Mononuclear cell (primary cell): Measurements from ENCODE around the gene NRF1. TPM values are rescaled to one million over a fixed set of nuclear protein-coding genes. Genes with fewer than 3 reads are reported as not detected.
"Not testable (repeated sequence)": the region's sequence is repeated elsewhere in the genome, so short reads cannot be mapped to it uniquely, and the experiment has no call there.

Source experiments
- H3K27me3 ChIP-seq: 2 replicates; pipeline ENCODE4 v1.6.0; 2011; ENCODE audit warnings: low read length, control low read depth; ENCODE audit not compliant: insufficient read depth
- H3K4me1 ChIP-seq: 2 replicates; pipeline ENCODE4 v1.5.1; 2011; ENCODE audit warnings: mild to moderate bottlenecking, low read length, control low read depth; ENCODE audit not compliant: insufficient read depth
- H3K4me3 ChIP-seq: 2 replicates; pipeline ENCODE4 v1.5.1; 2011; ENCODE audit warnings: mild to moderate bottlenecking, low read length, moderate library complexity
- H3K9me3 ChIP-seq: 2 replicates; pipeline ENCODE4 v1.5.1; 2011; ENCODE audit warnings: low read depth, mild to moderate bottlenecking, control low read depth, low read length
- total RNA-seq: library from RNA; depleted of rRNA; stranded (reverse); fragments of >200 nt; gene quantifications from one replicate; pipeline ENCODE4 v1.2.3, GENCODE V29; 2012

NRF1 gene
- 34.5 TPM for total RNA-seq

DNA sequence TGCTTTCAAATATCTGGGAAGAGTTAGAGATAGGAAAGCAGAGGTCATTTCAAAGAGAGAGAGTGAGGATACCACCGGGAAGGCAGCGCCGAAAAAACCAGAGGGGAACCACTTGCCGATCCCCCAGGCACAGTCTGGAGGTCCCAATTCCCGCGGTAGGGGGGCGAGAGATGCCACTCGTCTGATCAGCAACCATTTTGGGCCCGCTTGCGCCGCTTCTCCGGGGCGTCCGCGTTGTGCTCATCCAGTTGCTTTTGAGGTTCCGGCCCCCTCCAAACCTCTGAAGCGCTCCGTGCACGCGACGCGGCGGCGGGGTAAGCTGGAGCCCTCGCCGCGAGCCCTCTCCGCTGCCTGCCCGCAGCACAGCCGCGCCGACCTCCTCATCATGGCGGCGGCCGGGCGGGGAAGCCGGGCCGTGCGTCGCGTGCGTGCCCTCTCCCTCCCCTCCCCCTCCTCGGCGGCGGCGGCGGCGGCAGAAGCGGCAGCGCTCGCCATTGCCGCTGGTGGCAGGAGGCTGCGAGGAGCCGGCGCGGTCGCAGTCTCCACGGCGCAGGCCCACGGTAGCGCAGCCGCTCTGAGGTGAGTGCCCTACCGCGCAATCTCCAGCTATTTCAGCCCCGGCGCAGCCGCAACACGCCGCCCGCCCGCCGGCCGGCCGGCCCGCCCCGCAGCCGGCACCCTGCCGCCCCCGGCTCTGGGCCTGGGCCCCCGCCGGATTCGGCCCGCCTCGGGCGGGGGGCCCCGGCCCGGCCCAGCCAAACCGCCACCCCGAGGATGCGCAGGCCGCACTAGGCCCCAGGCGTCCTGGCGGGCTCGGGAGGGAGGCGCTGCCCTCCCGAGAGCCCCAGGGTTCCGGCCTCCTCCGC lies at the start of gene NRF1:
Gene NRF1 (plus strand): TSS at position 475 of the 866 bp plus-strand sequence. CDS start 45,632 bp downstream, outside the sequence.
- Histone ChIP-seq H3K4me1 (peaks cover 75% of the 10 kb centered on the region), H3K9me3 (no peaks in the 10 kb centered on the region), H3K27me3 (no peaks in the 10 kb centered on the region), H3K4me3 (peak within 1 kb of the TSS; percentile 96)

- peaks cover 24% of the 10 kb centered on the region for H3K4me1 ChIP-seq
- not testable (repeated sequence) for H3K27me3 ChIP-seq, H3K4me3 ChIP-seq, H3K9me3 ChIP-seq
Observed at GRCh38 chr7:129566323-129566722, 45.2 kb upstream of the NRF1 start.

GRCh38 chr7:129567377-129567776 lies 44.1 kb upstream of the NRF1 start:
- H3K27me3 ChIP-seq = no peaks in the 10 kb centered on the region
- no peak overlapping the region for H3K4me3 ChIP-seq

DNA sequence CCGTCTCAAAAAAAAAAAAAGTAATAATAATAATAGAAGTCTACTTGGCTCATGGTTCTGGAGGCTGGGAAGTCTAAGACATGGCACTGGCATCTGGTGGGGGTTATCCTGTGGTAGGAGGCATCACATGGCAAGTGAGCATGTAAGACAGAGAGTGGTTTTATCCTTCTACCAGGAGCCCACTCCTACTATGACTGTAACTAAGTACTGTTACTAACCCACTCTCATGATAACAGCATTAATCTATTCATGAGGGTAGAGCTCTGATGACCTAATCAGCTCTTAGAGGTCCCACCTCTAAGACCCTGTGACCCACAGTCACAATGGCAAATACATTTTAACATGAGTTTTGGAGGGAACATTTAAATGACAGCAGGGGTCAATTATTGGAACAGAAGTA lies 43.3 kb upstream of the NRF1 start:
- H3K9me3 ChIP-seq = no peaks in the 10 kb centered on the region
- H3K4me3 ChIP-seq = no peak overlapping the region
- H3K27me3 ChIP-seq = no peaks in the 10 kb centered on the region
- peaks cover 10% of the 10 kb centered on the region for H3K4me1 ChIP-seq

More at GRCh38 chr7:129567377-129567776, 44.1 kb upstream of the NRF1 start:
- Histone ChIP-seq H3K4me1 (peaks cover 13% of the 10 kb centered on the region), H3K9me3 (no peaks in the 10 kb centered on the region)

GRCh38 chr7:129569326-129569725 lies 42.2 kb upstream of the NRF1 start:
- Histone ChIP-seq H3K4me1 (peaks cover 10% of the 10 kb centered on the region), H3K9me3 (no peaks in the 10 kb centered on the region), H3K27me3 (no peaks in the 10 kb centered on the region), H3K4me3 (no peak overlapping the region)

DNA sequence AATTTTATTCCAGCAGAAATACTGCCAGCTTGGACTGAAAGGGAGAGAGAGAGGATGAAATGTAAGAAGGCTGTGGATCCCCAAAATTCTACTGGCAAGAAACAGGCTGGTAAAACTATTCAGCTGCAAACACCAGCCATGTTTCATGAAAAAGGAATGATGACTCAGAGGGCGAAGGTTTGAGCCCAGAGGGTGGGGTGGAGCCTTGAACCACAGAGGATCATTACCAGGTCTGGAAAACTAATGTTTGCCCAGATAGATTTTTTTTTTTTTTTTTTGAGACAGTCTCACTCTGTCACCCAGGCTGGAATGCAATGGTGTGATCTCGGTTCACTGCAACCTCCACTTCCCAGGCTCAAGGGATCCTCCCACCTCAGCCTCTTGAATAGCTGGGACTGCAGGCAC lies 41.7 kb upstream of the NRF1 start:
- H3K4me3 ChIP-seq = no peak overlapping the region
- H3K27me3 ChIP-seq = no peaks in the 10 kb centered on the region
- no peaks in the 10 kb centered on the region for H3K9me3 ChIP-seq
- peaks cover 10% of the 10 kb centered on the region for H3K4me1 ChIP-seq

GRCh38 chr7:129571201-129571600 lies 40.3 kb upstream of the NRF1 start:
- H3K9me3 ChIP-seq = no peaks in the 10 kb centered on the region
- no peaks in the 10 kb centered on the region for H3K27me3 ChIP-seq
- no peak overlapping the region for H3K4me3 ChIP-seq
- H3K4me1 ChIP-seq = peaks cover 4% of the 10 kb centered on the region

DNA sequence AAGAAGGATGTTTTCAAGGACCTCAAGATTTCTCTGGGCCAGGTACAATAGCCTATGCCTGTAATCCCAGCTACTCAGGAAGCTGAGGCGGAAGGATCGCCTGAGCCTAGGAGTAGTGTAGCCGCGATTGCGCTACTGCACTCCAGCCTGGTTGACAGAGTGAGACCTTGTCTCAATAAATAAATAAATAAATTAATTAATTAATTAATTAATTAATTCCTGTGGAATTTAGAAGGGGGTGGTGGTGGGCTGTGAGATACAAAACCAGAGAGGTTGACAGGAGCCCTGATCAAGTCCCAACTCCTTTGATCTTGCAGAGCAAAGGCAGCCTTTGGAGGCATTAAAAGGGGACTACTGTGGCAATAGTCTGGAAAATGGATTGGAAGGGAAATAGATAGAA lies 39.3 kb upstream of the NRF1 start:
- H3K9me3 ChIP-seq = no peaks in the 10 kb centered on the region
- no peaks in the 10 kb centered on the region for H3K27me3 ChIP-seq
- no peak overlapping the region for H3K4me3 ChIP-seq
- H3K4me1 ChIP-seq = no peaks in the 10 kb centered on the region

DNA sequence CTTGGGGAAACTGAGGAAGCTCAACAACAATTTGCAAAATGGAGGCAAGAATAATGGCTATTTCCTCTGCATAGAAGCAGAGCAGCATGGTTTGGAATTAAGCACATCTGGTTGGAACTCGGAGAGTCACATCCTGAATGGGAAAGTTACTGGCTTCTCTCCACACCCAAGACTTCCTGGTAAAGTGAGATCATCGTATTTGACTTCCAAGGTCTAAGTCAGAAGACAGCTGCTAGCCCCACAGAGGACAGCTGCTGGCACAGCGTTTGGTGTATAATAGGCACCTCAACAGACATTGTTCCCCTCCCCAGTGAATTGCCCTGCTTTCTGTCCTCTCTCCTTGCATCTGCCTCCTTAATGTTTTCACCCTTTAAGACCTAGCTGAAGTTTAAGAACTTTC lies 37.0 kb upstream of the NRF1 start:
- peaks cover 5% of the 10 kb centered on the region for H3K9me3 ChIP-seq
- H3K4me1 ChIP-seq = no peaks in the 10 kb centered on the region
- no peak overlapping the region for H3K4me3 ChIP-seq
- no peaks in the 10 kb centered on the region for H3K27me3 ChIP-seq

DNA sequence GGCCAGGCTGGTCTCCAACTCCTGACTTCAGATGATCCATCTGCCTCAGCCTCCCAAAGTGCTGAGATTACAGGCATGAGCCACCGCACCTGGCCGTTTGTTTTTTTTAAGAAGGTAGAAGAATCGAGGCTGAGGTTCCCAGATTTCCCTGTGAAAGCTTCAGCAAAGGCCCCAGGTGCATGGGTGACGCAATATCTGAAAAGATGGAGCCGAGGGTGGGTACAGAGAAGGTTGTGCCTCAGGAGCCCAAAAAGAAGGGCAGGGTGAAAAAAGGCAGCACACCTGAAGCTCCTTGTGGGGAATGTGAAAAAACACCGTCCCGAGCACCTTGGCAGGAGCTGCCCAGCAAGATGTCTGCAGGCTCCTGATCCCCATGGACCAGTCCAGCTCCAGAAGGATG lies 35.8 kb upstream of the NRF1 start:
- Histone ChIP-seq H3K9me3 (peaks cover 5% of the 10 kb centered on the region), H3K4me1 (no peaks in the 10 kb centered on the region), H3K4me3 (no peak overlapping the region), H3K27me3 (no peaks in the 10 kb centered on the region)

DNA sequence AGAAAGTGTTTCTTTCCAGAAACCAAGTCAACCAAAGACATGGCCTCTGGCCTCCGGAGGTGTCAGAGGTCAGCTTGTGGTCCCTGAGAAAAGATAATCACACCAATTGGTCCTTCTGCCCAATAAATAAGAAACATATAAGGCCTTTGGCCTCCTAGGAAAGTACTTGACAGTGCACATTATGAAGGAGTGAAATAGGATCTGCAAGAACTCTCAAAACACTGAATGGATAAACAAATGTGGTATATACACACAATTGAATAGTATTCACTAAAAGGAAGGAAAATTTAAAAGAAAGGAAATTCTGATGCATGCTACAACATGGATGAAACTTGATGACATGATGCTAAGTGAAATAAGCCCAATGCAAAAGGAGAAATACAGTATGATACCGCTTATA lies 35.4 kb upstream of the NRF1 start:
- Histone ChIP-seq H3K4me3 (no peak overlapping the region), H3K4me1 (no peaks in the 10 kb centered on the region), H3K9me3 (peaks cover 5% of the 10 kb centered on the region), H3K27me3 (no peaks in the 10 kb centered on the region)

DNA sequence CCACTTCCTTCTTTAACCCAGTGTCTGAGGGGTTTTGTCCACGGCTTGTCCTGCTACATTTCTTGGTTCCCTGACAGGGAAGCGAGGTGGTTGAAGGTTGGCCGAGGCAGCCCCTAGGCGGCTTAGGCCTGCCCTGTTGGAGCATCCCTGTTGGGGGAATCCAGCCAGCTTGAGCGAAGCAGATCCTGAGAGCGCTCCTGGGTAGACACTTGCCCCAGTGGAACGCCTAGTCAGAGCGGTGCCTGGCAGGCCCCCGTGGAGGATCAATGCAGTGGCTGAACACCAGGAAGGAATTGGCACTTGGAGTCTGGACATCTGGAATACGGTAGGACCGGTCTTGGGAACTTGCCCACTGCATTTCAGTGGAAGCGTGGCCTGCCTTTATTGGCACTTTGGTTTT lies 32.7 kb upstream of the NRF1 start:
- Histone ChIP-seq H3K27me3 (no peaks in the 10 kb centered on the region), H3K9me3 (peaks cover 5% of the 10 kb centered on the region), H3K4me1 (no peaks in the 10 kb centered on the region), H3K4me3 (no peak overlapping the region)

DNA sequence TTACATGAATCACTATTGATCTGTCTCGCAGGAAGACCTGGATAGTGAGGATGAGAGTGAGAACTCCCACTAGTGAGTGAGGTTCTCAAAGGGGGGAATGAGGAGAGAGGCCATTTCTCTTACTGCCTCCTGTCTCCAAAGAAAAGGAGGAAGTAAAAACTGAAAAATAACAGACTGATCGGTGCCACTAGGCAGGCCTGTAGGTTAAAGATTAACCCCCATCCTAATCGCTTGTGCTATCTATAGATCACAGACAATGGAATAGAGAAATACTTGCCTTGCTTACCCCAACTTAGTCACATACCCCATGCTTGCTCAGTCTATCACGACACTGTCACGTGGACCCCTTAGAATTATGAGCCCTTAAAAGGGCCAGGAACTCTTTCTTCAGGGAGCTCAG lies 25.3 kb upstream of the NRF1 start:
- H3K4me3 ChIP-seq, H3K27me3 ChIP-seq, H3K4me1 ChIP-seq: not testable (repeated sequence)
- H3K9me3 ChIP-seq = peaks cover 26% of the 10 kb centered on the region

DNA sequence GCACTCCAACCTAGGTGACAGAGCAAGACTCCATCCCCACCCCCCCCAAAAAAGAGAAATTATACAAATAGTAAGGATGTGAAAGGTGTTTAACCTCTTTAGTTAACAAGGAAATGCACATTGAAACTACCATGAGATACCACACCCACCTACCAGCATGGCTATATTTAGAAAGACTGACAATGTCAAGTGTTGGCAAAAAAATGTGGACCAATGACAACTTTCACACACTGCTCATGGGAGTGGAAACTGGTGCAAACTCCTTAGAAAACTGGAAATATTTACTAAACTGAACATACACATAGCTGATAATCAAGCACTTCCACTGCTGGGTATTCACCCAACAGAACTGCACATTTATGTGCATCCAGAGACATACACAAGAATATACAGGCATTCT lies 23.3 kb upstream of the NRF1 start:
- peaks cover 26% of the 10 kb centered on the region for H3K9me3 ChIP-seq
- H3K4me1 ChIP-seq = no peaks in the 10 kb centered on the region
- no peaks in the 10 kb centered on the region for H3K27me3 ChIP-seq
- H3K4me3 ChIP-seq = no peak overlapping the region

GRCh38 chr7:129591868-129592267 lies 19.7 kb upstream of the NRF1 start:
- no peaks in the 10 kb centered on the region for H3K4me1 ChIP-seq
- H3K27me3 ChIP-seq = no peaks in the 10 kb centered on the region
- no peak overlapping the region for H3K4me3 ChIP-seq
- H3K9me3 ChIP-seq = peaks cover 6% of the 10 kb centered on the region

DNA sequence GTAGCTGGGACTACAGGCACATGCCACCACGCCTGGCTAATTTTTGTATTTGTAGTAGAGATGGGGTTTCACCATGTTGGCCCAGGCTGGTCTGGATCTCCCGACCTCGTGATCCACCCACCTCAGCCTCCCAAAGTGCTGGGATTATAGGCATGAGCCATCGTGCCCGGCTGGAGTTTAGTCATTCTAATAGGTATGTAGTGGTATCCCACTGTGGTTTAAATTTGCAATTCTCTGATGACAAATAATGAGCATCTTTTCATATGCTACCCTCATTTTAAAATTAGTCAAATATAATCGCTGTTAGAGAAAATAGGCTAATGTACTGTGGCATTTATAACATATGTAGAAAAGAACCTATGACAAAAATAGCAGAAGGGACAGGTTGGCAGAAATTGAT lies 15.1 kb upstream of the NRF1 start:
- not testable (repeated sequence) for H3K27me3 ChIP-seq

More for the DNA sequence above, 15.1 kb upstream of the NRF1 start:
- not testable (repeated sequence) for H3K9me3 ChIP-seq, H3K4me3 ChIP-seq, H3K4me1 ChIP-seq
